ENCODE data around the gene EPHA10.
"Not testable (repeated sequence)": the region's sequence is repeated elsewhere in the genome, so short reads cannot be mapped to it uniquely, and the experiment has no call there.

The EPHA10 gene

DNA sequence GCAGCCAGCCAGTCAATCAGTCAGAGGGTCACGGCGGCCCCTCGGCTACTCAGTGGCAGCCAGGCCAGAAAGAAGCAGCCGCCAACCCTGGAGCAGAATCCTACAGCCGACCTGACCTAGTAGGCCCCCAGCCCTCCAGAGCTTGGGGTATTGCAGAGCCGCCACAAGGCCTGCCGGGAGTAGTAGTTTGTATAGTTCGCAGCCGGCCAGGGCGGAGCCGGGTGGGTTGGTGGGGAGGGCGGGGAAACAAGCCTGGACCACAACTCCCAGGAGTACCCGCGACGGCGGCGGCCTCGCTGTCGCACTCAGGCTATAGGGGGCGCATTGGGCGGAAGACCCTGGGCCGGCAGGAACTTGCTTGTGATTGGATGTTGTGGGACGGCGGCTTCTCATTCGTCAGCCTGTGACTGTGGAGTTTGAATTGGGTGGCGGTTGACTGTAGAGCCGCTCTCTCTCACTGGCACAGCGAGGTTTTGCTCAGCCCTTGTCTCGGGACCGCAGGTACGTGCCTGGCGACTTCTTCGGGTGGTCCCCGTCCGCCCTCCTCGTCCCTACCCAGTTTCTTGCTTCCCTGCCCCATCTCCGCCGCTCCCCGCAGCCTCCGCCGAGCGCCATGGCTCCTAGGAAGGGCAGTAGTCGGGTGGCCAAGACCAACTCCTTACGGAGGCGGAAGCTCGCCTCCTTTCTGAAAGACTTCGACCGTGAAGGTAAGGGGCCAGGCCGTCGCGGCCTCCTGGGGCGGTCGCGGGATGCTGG is 72.7 kb downstream of the EPHA10 start, which contains the start of gene CDCA8:
Gene CDCA8, plus strand, starts transcription at position 439 of the 756 bp plus-strand sequence. Its CDS starts 175 bp downstream, at position 614.
- Mint-ChIP-seq H3K27ac (peak within 1 kb of the TSS; percentile 86), H3K27me3 (no peaks in the 10 kb centered on the region), H3K4me3 (peak within 1 kb of the TSS; percentile 96), H3K36me3 (ENCODE audit: low read depth) (peaks cover 40% of the 10 kb centered on the region), H3K4me1 (ENCODE audit: low read depth) (peaks cover 35% of the 10 kb centered on the region), H3K9me3 (no peaks in the 10 kb centered on the region)

DNA sequence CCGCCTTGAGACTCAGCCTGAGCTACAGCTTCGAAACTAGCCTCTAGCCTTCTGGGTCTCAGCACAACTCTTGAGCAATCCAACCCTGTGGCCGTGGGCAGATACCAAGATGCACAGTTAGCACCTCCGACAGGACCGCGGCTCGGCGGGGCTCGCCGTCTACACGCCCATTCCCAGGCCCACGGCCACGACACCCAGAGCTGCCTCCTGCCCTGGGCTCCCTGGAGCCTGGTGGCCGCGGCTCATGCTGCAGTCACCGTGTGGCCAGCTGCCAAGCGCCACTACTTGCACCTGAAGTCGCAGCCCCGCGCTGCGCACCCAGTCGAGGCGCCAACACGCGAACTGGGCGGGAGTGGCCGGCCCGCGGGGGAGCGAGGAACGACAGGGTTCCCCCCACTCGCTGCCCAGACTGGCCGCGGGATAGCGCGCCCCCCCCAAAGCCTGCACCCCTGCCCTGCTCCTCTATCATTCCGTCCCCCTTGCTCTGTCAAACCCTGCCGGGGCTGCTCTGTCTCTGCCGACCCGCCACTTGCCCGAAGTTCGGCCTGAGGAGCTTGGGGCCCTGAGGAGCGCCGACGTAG is 73.3 kb downstream of the EPHA10 start:
- H3K4me1 Mint-ChIP-seq (ENCODE audit: low read depth), result peaks cover 35% of the 10 kb centered on the region
- peak overlapping the region; percentile 81 for H3K27ac Mint-ChIP-seq
- peaks cover 36% of the 10 kb centered on the region for H3K36me3 Mint-ChIP-seq (ENCODE audit: low read depth)
- peak overlapping the region; percentile 96 for H3K4me3 Mint-ChIP-seq
- H3K9me3 Mint-ChIP-seq, result no peaks in the 10 kb centered on the region
- no peaks in the 10 kb centered on the region for H3K27me3 Mint-ChIP-seq

DNA sequence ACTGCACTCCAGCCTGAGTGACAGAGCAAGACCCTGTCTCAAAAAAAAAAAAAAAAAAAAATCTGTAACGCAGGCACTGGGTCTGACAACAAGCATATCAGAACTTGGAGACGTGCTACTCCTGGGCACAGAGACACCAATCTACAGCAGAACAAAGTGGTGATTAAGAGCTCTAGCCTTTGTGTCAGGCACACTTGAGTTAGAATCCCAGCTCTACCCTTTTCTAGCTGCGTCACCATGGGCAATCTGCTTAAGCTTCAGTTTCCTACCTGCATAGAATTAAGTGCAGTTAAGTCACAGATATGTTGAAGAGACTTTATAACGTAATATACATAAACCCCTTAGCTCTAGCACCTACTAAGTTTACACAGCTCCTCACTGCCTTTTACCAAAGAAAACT is 76.0 kb downstream of the EPHA10 start:
- no peaks in the 10 kb centered on the region for H3K9me3 Mint-ChIP-seq
- no peaks in the 10 kb centered on the region for H3K27me3 Mint-ChIP-seq
- peak overlapping the region; percentile 96 for H3K4me3 Mint-ChIP-seq
- H3K27ac Mint-ChIP-seq, result peak overlapping the region; percentile 93
- H3K4me1 Mint-ChIP-seq (ENCODE audit: low read depth), result peaks cover 30% of the 10 kb centered on the region
- H3K36me3 Mint-ChIP-seq (ENCODE audit: low read depth), result peaks cover 37% of the 10 kb centered on the region

DNA sequence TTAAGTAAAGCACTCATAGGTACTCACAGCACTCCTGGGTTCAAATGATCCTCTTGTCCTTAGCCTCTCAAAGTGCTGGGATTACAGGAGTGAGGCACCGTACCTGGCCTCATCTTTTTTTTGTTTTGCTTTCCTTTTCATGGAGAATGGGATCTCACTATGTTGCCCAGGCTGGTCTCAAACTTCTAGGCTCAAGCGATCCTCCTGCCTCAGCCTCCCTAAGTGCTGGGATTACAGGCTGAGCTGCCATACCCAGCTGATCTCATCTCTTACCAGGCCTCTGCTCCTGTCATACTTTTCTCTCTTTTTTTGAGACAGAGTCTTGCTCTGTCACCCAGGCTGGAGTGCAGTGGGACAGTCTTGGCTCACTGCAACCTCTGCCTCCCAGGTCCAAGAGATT is 77.2 kb downstream of the EPHA10 start:
- not testable (repeated sequence) for H3K9me3 Mint-ChIP-seq, H3K4me3 Mint-ChIP-seq, H3K27me3 Mint-ChIP-seq
- Mint-ChIP-seq H3K4me1 (ENCODE audit: low read depth) (peaks cover 30% of the 10 kb centered on the region), H3K36me3 (ENCODE audit: low read depth) (peaks cover 47% of the 10 kb centered on the region), H3K27ac (peak overlapping the region; percentile 78)

DNA sequence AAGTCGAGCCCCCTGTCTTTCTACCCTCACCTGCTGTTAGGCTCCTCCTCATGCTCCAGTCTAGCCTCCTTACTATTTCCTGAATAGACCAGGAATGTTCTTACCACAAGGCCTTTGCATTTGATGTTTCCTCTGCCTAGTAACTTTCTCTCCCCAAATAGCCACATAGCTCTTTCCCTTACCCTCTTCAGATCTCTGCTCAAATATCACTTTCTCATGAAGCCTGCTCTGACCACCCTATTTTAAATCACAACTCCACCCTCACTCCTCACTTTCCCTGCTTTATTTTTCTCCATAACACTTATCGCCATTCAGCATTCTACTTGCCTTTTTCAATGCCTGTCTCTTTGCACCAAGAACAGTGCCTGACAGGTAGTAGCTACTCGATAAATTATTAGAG is 79.2 kb downstream of the EPHA10 start:
- Mint-ChIP-seq H3K4me1 (ENCODE audit: low read depth) (peaks cover 23% of the 10 kb centered on the region), H3K9me3 (no peaks in the 10 kb centered on the region), H3K27ac (peak overlapping the region; percentile 33), H3K4me3 (no peak overlapping the region), H3K36me3 (ENCODE audit: low read depth) (peaks cover 59% of the 10 kb centered on the region), H3K27me3 (no peaks in the 10 kb centered on the region)

DNA sequence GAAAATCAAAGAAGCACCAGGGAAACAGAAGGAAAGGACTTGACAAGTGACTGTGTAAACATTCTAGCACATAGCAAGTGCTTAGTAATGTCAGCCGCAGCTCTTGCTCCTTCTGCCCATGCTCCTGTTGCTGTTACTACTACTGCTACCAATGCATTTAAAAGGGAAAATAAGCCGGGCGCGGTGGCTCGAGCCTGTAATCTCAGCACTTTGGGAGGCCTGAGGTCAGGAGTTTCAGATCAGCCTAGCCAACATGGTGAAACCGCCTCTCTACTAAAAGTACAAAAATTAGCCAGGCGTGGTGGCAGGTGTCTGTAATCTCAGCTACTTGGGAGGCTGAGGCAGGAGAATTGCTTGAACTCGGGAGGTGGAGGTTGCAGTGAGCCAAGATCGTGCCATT is 80.7 kb downstream of the EPHA10 start:
- H3K27me3 Mint-ChIP-seq, H3K9me3 Mint-ChIP-seq, H3K4me3 Mint-ChIP-seq, H3K27ac Mint-ChIP-seq: not testable (repeated sequence)
- peaks cover 55% of the 10 kb centered on the region for H3K36me3 Mint-ChIP-seq (ENCODE audit: low read depth)
- peaks cover 15% of the 10 kb centered on the region for H3K4me1 Mint-ChIP-seq (ENCODE audit: low read depth)

DNA sequence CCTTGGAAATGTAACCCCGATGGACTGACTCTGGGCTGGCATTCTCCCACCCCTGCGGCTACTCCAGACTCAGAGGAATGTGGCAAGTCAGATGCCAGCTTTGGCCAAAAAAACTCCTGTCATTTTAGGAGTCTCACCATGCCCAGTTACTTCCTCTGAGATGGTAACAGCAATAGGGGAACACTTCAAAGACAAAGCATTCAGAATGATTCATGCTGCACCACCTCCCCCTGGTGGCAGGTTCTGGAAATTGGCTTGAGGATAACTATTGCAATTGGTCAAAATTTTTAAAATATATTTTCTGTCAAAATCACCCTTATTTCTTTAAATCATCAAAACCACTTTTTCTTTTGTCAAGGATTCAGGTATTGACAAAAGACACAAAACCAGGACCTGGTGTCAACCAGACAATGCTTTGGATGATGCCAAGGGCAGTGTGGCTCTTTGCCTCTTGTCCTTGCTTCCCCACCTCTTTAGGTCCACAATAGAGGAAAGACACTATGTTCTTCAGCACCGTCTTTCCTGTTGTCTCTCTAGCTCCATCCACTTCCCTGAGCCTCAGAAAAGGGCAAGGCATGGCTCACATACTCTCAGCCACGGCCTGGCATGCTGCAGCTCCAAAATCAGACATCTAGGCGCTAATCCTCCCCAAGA is 82.5 kb downstream of the EPHA10 start:
- H3K4me1 Mint-ChIP-seq (ENCODE audit: low read depth), result no peaks in the 10 kb centered on the region
- no peaks in the 10 kb centered on the region for H3K27me3 Mint-ChIP-seq
- no peak overlapping the region for H3K27ac Mint-ChIP-seq
- no peak overlapping the region for H3K4me3 Mint-ChIP-seq
- H3K9me3 Mint-ChIP-seq, result no peaks in the 10 kb centered on the region
- peaks cover 45% of the 10 kb centered on the region for H3K36me3 Mint-ChIP-seq (ENCODE audit: low read depth)

DNA sequence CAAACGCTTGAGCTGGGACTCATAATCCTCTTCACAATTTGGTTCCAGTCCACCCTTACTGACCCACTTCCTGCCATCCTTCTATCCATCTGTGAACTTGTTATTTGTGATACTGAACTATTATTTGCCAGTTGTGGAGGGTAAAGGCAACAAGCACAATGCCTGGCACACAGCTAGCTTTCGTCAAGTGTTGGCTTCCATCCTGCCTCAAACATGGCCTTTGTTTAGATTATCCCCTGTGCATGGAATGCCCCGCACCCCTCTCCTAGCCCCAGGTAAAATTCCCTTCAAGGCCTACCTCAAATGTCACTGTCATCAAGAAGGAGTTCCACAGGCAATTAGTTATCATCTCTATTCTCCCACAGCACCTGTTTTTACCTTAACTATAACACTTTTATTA is 84.0 kb downstream of the EPHA10 start:
- Mint-ChIP-seq H3K9me3 (no peaks in the 10 kb centered on the region), H3K36me3 (ENCODE audit: low read depth) (peaks cover 36% of the 10 kb centered on the region), H3K4me3 (no peak overlapping the region), H3K27ac (no peak overlapping the region), H3K27me3 (no peaks in the 10 kb centered on the region), H3K4me1 (ENCODE audit: low read depth) (peaks cover 7% of the 10 kb centered on the region)

DNA sequence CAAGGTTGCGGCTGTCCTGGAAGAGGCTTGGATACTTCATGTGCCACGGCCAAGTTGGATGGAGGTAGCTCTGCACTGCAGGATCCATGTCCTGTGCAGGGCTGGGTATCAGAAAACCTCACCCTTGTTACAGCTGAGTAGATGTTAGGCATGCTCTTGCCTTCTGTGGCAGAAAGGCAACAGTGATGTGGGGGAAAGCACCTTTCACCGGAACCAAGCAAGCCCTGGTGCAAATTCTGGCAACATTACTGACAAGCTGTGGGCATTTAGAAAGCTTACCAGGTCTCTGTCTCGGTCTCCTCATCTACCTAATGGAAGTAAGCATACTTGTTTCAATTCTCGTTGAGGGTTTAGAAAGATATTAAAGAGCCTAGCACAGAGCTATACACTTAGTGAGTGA is 87.1 kb downstream of the EPHA10 start:
- Mint-ChIP-seq H3K9me3 (no peaks in the 10 kb centered on the region), H3K4me1 (ENCODE audit: low read depth) (peaks cover 22% of the 10 kb centered on the region), H3K36me3 (ENCODE audit: low read depth) (peaks cover 13% of the 10 kb centered on the region), H3K27me3 (no peaks in the 10 kb centered on the region), H3K4me3 (no peak overlapping the region), H3K27ac (no peak overlapping the region)

DNA sequence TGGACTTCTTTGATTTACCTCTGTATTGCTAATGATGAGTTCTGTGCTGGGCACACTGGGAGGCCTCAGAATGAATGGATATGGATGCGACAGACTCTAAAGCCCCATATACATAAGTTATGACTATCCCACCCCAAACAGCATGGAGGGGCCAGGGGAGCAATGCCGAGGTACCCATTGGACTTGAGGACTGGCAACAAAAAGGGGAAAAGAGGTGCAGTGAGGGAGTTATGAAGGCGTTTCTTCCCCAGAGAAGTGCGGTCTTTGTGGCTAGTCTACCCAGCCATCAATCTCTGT is 87.8 kb downstream of the EPHA10 start:
- Mint-ChIP-seq H3K27ac (no peak overlapping the region), H3K27me3 (peaks cover 6% of the 10 kb centered on the region), H3K4me3 (no peak overlapping the region), H3K9me3 (no peaks in the 10 kb centered on the region), H3K4me1 (ENCODE audit: low read depth) (peaks cover 22% of the 10 kb centered on the region), H3K36me3 (ENCODE audit: low read depth) (peaks cover 7% of the 10 kb centered on the region)

DNA sequence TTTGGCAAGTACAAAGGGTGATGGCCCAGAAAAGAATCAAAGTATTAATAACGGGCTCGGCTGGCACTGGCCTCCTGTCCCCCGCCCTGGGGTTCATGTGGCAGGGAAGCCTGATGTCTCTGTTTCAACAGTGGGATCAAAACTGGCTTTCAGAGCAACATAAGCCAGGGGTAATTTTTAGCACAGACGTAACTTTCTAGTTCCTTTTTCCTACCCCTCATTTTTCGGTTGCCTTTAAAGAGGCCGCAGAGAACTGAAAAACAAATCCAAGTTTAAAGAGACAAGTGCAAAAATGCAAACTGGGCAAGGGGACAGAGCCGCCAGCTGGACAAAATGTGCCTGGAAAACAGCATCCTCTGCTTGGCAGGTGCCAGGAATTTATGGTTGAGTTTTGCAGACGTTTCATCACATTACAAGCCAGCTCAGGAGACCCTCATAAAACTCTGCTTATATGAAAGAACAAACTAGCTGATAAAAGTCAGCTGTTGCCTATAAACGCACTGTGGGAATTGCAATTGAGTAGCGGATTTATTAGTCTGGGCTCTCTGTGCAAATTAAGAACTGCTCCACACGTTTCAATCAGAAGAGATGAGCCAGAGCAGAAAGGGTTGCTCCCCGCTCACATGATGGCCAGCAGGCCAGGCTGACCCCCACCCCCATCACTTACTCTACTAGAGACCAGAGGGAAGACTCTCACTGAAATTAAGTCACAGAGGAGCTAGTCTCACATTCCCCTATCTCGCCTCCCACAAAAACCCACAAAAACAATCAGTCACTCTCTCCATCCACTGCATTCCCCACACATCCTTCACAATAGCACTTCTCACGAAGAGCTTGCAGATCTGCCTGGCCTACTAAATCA is 88.4 kb downstream of the EPHA10 start:
- H3K4me1 Mint-ChIP-seq (ENCODE audit: low read depth), result peaks cover 22% of the 10 kb centered on the region
- H3K27me3 Mint-ChIP-seq, result peaks cover 10% of the 10 kb centered on the region
- no peak overlapping the region for H3K27ac Mint-ChIP-seq
- H3K9me3 Mint-ChIP-seq, result no peaks in the 10 kb centered on the region
- H3K36me3 Mint-ChIP-seq (ENCODE audit: low read depth), result peaks cover 7% of the 10 kb centered on the region
- H3K4me3 Mint-ChIP-seq, result no peak overlapping the region

DNA sequence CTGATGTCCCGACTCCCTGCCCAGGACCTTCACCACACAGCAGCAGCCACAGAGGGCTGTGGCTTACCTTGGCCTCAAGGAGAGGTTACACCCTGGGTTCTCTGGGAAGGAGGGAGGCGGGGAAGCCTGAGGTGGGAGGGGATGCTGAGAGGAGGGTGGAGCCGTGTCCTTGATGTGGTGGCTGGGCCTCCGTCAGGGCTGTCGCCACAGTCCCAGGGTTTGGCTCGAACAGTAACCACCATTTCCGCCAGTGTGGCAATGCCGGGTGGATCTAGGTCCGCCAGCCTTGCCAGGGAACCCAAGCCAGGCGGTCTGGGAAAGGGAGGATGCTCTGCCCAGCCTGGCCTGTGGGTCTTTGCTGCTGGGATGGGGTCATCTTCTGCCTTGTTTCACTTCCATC is 91.0 kb downstream of the EPHA10 start:
- Mint-ChIP-seq H3K9me3 (no peaks in the 10 kb centered on the region), H3K36me3 (ENCODE audit: low read depth) (no peaks in the 10 kb centered on the region), H3K4me1 (ENCODE audit: low read depth) (peaks cover 22% of the 10 kb centered on the region), H3K27me3 (peaks cover 13% of the 10 kb centered on the region), H3K4me3 (no peak overlapping the region), H3K27ac (no peak overlapping the region)

DNA sequence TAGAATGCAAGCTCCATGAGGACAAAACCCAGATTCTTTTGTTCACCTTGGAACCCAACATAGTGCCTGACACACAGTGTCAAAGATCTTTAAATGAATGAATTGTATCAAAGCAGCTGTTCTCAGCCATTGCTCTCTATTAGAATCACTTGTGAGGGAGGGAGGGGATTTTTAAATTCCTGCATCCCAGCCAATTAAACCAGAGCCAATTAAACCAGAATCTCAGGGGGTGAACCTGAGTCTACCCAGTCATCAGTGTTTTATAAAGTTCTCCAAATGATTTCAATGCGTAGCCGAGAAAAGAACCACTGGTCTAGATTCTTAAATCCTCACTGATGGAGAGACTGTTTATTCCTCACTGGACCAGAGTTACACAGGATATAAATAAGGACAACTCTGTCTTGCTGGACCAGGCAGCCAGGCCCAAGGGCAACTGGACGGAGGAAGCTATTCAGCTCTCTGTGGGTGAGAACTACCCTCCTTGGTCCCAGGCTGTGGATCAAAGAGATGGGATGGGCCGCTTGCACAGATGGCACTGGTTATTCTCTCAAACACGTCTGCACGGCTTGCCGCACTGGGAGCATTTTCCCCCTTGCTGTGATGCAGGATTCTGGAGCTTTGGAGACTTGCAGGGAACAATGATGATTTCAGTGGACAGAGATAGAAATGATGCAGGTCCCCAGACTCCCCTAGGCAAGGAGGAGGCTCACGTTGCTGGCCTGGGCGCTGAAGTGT is 92.6 kb downstream of the EPHA10 start:
- Mint-ChIP-seq H3K27ac (no peak overlapping the region), H3K4me3 (no peak overlapping the region), H3K9me3 (no peaks in the 10 kb centered on the region), H3K27me3 (peaks cover 13% of the 10 kb centered on the region), H3K4me1 (ENCODE audit: low read depth) (peaks cover 22% of the 10 kb centered on the region), H3K36me3 (ENCODE audit: low read depth) (no peaks in the 10 kb centered on the region)

DNA sequence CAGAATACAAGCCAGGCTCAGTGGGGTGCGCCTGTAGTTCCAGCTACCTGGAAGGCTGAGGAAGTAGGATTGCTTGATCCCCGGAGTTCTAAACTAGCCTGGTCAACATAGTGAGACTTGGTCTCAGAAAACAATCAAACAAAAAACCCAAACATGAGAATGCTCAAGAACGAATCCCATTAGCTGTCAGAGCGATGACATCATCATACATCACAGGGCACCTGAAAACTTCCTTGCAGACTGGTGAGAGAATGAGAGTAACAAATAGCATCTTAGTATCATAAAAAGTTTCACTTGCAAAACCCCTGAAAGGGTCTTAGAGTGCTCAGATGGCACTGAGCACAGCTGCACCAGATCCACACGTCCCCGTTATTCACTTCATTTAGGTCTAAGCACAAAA is 93.7 kb downstream of the EPHA10 start:
- Mint-ChIP-seq H3K27me3 (peaks cover 13% of the 10 kb centered on the region), H3K9me3 (no peaks in the 10 kb centered on the region), H3K4me3 (no peak overlapping the region), H3K4me1 (ENCODE audit: low read depth) (peaks cover 16% of the 10 kb centered on the region), H3K27ac (no peak overlapping the region), H3K36me3 (ENCODE audit: low read depth) (no peaks in the 10 kb centered on the region)

Measured in stimulated activated naive CD8-positive, alpha-beta T cell treated with anti-CD3 and anti-CD28 coated beads, Interleukin-15, Interleukin-2, amounts not matched to agents 100 ng/mL and 50 ng/mL, for 24 hours (primary cell).